ENCODE data around the gene CENPH. TPM values are rescaled to one million over a fixed set of nuclear protein-coding genes. Genes with fewer than 3 reads are reported as not detected.
"Not testable (repeated sequence)": the region's sequence is repeated elsewhere in the genome, so short reads cannot be mapped to it uniquely, and the experiment has no call there.

Gene CENPH, protein sequence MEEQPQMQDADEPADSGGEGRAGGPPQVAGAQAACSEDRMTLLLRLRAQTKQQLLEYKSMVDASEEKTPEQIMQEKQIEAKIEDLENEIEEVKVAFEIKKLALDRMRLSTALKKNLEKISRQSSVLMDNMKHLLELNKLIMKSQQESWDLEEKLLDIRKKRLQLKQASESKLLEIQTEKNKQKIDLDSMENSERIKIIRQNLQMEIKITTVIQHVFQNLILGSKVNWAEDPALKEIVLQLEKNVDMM
- 19.0 and 35.2 TPM in 2 replicates for polyA plus RNA-seq (2011; rRNA removed)
- polyA plus RNA-seq (2012; cell fraction: cytosol; rRNA removed) = 15.8 and 16.0 TPM in 2 replicates
- polyA plus RNA-seq (2012; cell fraction: nucleus; rRNA removed) = 5.2 and 13.0 TPM in 2 replicates
- 26.7 to 33.1 TPM (median 26.7 TPM) in 3 replicates for polyA plus RNA-seq (2017; fragmentation: RNase III; extraction: RNeasy Plus Mini Kit Qiagen cat#74134 plus additional on column Dnase treatment)
- polyA minus RNA-seq (2011; rRNA and poly(A)+ RNA removed) = 3.6 and 5.5 TPM in 2 replicates

DNA sequence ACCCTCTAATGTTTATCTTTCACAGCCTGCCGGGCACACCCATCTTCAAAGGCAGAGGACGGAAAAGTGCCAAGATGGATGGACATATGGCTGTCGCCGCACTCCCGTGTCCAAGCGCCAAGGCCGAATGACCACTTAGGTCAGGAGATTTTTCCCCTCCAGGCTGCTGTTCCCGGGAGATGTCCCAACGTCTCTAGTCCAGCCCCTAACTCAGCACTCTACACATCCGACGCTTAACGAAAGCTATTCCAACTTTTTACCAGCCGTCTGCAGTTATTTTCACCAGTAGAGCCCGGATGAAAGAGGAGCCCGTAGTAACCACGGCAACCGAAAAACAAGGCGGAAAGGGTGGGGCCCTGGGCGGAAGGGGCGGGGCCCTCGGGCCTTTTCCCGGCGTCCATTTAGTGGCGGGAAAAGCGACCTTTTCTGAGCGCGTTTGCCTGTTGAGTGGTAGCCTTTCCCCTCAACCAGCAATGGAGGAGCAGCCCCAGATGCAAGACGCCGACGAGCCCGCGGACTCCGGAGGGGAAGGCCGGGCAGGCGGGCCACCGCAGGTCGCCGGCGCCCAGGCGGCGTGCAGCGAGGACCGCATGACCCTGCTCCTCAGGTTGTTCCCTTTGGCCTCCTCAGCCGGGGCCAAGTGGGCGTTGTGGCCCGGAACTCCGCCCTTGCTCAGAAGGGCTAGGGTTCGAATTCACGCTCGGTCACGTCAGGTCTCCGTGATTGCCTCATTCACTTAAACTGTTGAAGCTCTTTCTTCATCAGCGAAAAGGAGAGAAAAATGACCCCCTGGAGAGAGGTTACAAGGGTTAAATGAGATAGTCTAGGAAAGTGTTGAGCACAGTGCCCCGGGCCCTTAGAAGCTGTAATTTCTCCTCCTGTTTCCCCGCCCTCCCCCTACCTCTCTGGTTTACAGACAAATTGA is at the start of gene CENPH:
Gene CENPH, plus strand, starts transcription at position 422 of the 925 bp plus-strand sequence. Its CDS starts 52 bp downstream, at position 474.
- Histone ChIP-seq H3K4me3 (peak within 1 kb of the TSS; percentile 74), H3K4me2 (peak within 1 kb of the TSS; percentile 97), H3K27ac (peak within 1 kb of the TSS; percentile 84 to 95), H3K4me1 (peaks cover 11% of the 10 kb centered on the region; the same call in 2 of the 3 replicates), H3K9me3 (no peaks in the 10 kb centered on the region)
- under 1% methylated on average over 39 of the region's 55 CpGs for WGBS (ENCODE audit: missing lambda C conversion rate)
- TF ChIP-seq TP53 (CRISPR knock-in tag; IDR thresholded peaks at IDR 0.05) (0 out of 2 replicates have a peak, but pooled peaks have one; percentile 18), HDAC2 (IDR thresholded peaks at IDR 0.05) (no peak), NPAS2 (CRISPR knock-in tag; IDR thresholded peaks at IDR 0.05; ENCODE audit: borderline replicate concordance) (no peak), HOXB13 (CRISPR knock-in tag; IDR thresholded peaks at IDR 0.05; ENCODE audit: low read depth) (no peak), CHD2 (IDR thresholded peaks at IDR 0.05; ENCODE audit: low read length, partially characterized antibody) (peak; percentile 42), JUN (IDR thresholded peaks at IDR 0.05) (peak; percentile 13 to 94; a peak in 4 of 5 replicates), RARB (CRISPR knock-in tag; IDR thresholded peaks at IDR 0.05) (0 out of 2 replicates have a peak, but pooled peaks have one; percentile 21), KDM5A (IDR thresholded peaks at IDR 0.05) (peak; percentile 75), FOXS1 (CRISPR knock-in tag; IDR thresholded peaks at IDR 0.05) (no peak), NR3C1 (IDR thresholded peaks at IDR 0.05) (no peak), MYC (IDR thresholded peaks at IDR 0.05; ENCODE audit: borderline replicate concordance, low read length) (0 out of 2 replicates have a peak, but pooled peaks have one; percentile 49), CEBPB (IDR thresholded peaks at IDR 0.05) (peak; percentile 33 to 74; a peak in 3 of 4 replicates), PHF8 (IDR thresholded peaks at IDR 0.05; ENCODE audit: borderline replicate concordance, low read depth) (peak; percentile 32; the same call in 1 of the 2 replicates), BHLHE40 (IDR thresholded peaks at IDR 0.05; ENCODE audit: low read depth, low read length) (no peak), HOXA7 (CRISPR knock-in tag; IDR thresholded peaks at IDR 0.05) (no peak), POLR2A (IDR thresholded peaks at IDR 0.05; ENCODE audit: low read length) (peak; percentile 60)
- TF ChIP-seq, protein P1, sequence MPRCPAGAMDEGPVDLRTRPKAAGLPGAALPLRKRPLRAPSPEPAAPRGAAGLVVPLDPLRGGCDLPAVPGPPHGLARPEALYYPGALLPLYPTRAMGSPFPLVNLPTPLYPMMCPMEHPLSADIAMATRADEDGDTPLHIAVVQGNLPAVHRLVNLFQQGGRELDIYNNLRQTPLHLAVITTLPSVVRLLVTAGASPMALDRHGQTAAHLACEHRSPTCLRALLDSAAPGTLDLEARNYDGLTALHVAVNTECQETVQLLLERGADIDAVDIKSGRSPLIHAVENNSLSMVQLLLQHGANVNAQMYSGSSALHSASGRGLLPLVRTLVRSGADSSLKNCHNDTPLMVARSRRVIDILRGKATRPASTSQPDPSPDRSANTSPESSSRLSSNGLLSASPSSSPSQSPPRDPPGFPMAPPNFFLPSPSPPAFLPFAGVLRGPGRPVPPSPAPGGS (IDR thresholded peaks at IDR 0.05) = peak; percentile 77; the same call in 1 of the 3 replicates
- TF ChIP-seq, protein P2, sequence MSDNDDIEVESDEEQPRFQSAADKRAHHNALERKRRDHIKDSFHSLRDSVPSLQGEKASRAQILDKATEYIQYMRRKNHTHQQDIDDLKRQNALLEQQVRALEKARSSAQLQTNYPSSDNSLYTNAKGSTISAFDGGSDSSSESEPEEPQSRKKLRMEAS (IDR thresholded peaks at IDR 0.05) = peak; percentile 89
- TF ChIP-seq, protein P3, sequence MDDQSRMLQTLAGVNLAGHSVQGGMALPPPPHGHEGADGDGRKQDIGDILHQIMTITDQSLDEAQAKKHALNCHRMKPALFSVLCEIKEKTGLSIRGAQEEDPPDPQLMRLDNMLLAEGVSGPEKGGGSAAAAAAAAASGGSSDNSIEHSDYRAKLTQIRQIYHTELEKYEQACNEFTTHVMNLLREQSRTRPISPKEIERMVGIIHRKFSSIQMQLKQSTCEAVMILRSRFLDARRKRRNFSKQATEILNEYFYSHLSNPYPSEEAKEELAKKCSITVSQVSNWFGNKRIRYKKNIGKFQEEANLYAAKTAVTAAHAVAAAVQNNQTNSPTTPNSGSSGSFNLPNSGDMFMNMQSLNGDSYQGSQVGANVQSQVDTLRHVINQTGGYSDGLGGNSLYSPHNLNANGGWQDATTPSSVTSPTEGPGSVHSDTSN (IDR thresholded peaks at IDR 0.05) = peak; percentile 8; the same call in 1 of the 2 replicates
- TF ChIP-seq, protein P4, sequence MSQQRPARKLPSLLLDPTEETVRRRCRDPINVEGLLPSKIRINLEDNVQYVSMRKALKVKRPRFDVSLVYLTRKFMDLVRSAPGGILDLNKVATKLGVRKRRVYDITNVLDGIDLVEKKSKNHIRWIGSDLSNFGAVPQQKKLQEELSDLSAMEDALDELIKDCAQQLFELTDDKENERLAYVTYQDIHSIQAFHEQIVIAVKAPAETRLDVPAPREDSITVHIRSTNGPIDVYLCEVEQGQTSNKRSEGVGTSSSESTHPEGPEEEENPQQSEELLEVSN (IDR thresholded peaks at IDR 0.05; ENCODE audit: borderline replicate concordance, low read depth) = peak; percentile 90
- POLR2A ChIA-PET = interaction anchor here (0.6 to 2.1 kb wide), 4 partner anchors 22 to 96 kb away, joined by 3 to 9 read pairs (median 6); partner anchors contain the start of genes CDK7 and SLC30A5
- FAIRE-seq (peak; percentile 54), ATAC-seq (peak; percentile 94 to 97), DNase-seq (ENCODE audit: low read depth in 1 of 2, low spot score in 1 of 2) (peak; percentile 89 to 94)
- CTCF ChIA-PET = interaction anchor here (1.0 to 2.9 kb wide), 5 partner anchors 24 to 146 kb away, joined by 3 to 16 read pairs (median 4); partner anchors contain the start of gene SLC30A5

DNA sequence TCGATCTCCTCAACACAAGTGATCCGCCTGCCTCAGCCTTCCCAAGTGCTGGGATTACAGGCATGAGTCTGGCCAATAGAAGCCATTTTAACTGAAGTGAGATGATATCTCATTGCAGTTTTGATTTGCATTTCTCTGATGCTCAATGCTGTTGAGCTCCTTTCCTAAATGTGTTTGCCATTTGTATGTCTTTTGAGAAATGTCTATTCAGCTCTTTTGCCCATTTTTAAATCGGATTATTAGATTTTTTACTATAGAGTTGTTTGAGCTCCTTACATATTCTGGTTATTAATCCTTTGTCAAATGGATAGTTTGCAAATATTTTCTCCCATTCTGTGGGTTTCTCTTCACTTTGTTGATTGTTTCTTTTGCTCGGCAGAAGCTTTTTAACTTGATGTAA is 49.1 kb upstream of the CENPH start:
- H3K9me3 ChIP-seq = peaks cover 11% of the 10 kb centered on the region
- ATAC-seq; DNase-seq (ENCODE audit: low read depth in 1 of 2, low spot score in 1 of 2); H3K4me1 ChIP-seq; FAIRE-seq; POLR2A ChIA-PET; H3K27ac ChIP-seq; H3K4me3 ChIP-seq; H3K4me2 ChIP-seq: not testable (repeated sequence)
- peak; percentile 78 for TF ChIP-seq MAFK (IDR thresholded peaks at IDR 0.05; ENCODE audit: partially characterized antibody)
- CTCF ChIA-PET = interaction anchor here (1.2 to 1.4 kb wide), 2 partner anchors 11 to 47 kb away, joined by 3 to 7 read pairs; partner anchors contain the start of gene SLC30A5
- 84% methylated on average over 4 of the region's 4 CpGs for WGBS (ENCODE audit: missing lambda C conversion rate)
